Lung (tissue), 12 donors: ENCODE results near the gene LRP1. TPM values are rescaled to one million over a fixed set of nuclear protein-coding genes. Genes with fewer than 3 reads are reported as not detected.

Source experiments
- ATAC-seq: fragments of 200-7000 bp; cut with Tn5 transposase; one replicate; pipeline ENCODE4 v1.9.1; 2020; ENCODE audit warnings: moderate number of reproducible peaks; ENCODE audit not compliant: insufficient read depth, low FRiP score
- DNase-seq, 3 donors: peaks; one replicate each; pipeline ENCODE4 v3.0.0-alpha.2; 2013 to 2017
- H3K27ac ChIP-seq, 2 donors: one replicate each; pipeline ENCODE4 v1.5.1; 2013; ENCODE audit warnings: mild to moderate bottlenecking in 2 of 2, moderate library complexity in 2 of 2, control low read depth in 1 of 2, inconsistent platforms in 1 of 2, low read depth in 1 of 2, low read length in 1 of 2
- H3K27me3 ChIP-seq, 3 donors: one replicate each; pipeline ENCODE4 v1.5.1; 2013; ENCODE audit warnings: low read length in 2 of 3; ENCODE audit not compliant: control insufficient read depth in 3 of 3, insufficient read depth in 3 of 3
- H3K36me3 ChIP-seq, 4 donors: one replicate each; pipeline ENCODE4 v1.5.1; 2013; ENCODE audit warnings: low read length in 4 of 4, mild to moderate bottlenecking in 1 of 4, moderate library complexity in 1 of 4; ENCODE audit not compliant: control insufficient read depth in 4 of 4, insufficient read depth in 4 of 4
- H3K4me1 ChIP-seq, 5 donors: one replicate each; pipeline ENCODE4 v1.5.1; 2013; ENCODE audit warnings: low read length in 5 of 5, mild to moderate bottlenecking in 2 of 5, moderate library complexity in 1 of 5; ENCODE audit not compliant: control insufficient read depth in 5 of 5, insufficient read depth in 5 of 5
- H3K4me3 ChIP-seq: one replicate; pipeline ENCODE4 v1.5.1; 2013; ENCODE audit warnings: mild to moderate bottlenecking, control low read depth, moderate library complexity
- H3K9ac ChIP-seq, 2 donors: one replicate each; pipeline ENCODE4 v1.5.1; 2013; ENCODE audit warnings: low read length in 2 of 2, control low read depth in 1 of 2; ENCODE audit not compliant: insufficient read depth in 1 of 2
- H3K9me3 ChIP-seq, 4 donors: one replicate each; pipeline ENCODE4 v1.5.1; 2013; ENCODE audit warnings: low read length in 3 of 4, mild to moderate bottlenecking in 1 of 4, moderate library complexity in 1 of 4; ENCODE audit not compliant: control insufficient read depth in 4 of 4, insufficient read depth in 3 of 4
- CTCF ChIP-seq: IDR thresholded peaks from 2 replicates; pipeline ENCODE4 v1.5.1; 2012; ENCODE audit warnings: mild to moderate bottlenecking; ENCODE audit errors: control extremely low read depth, extremely low read depth
- WGBS, 2 donors: extraction: QIAGEN DNeasy Blood & Tissue Kit; methylation state at CpG; one replicate each; pipeline ENCODE4 v1.1.7; 2013; 5-methylcytosine and 5-hydroxymethylcytosine counted together
- polyA plus RNA-seq, 2 donors: library from polyadenylated mRNA; stranded (reverse); fragments of 200-250 nt; gene quantifications; one replicate each; pipeline ENCODE4 v1.2.1, GENCODE V29; 2013
- total RNA-seq, 2 donors: library from RNA; depleted of rRNA in 1 of 2; stranded (reverse); fragments of >200 nt in 1 of 2; gene quantifications; one replicate each; pipeline ENCODE4 v1.2.1, GENCODE V29; 2014 to 2021
- donor health status: control.
- donor health status: control.
- donor health status: Bipolar disorder and iron deficiency.
- donor health status: healthy.
- donor health status: DM: yes; HTN: yes; CAD: no.

The LRP1 gene
- total and polyA plus RNA-seq, 4 donors: 52.6 to 338 (median 122) TPM

DNA sequence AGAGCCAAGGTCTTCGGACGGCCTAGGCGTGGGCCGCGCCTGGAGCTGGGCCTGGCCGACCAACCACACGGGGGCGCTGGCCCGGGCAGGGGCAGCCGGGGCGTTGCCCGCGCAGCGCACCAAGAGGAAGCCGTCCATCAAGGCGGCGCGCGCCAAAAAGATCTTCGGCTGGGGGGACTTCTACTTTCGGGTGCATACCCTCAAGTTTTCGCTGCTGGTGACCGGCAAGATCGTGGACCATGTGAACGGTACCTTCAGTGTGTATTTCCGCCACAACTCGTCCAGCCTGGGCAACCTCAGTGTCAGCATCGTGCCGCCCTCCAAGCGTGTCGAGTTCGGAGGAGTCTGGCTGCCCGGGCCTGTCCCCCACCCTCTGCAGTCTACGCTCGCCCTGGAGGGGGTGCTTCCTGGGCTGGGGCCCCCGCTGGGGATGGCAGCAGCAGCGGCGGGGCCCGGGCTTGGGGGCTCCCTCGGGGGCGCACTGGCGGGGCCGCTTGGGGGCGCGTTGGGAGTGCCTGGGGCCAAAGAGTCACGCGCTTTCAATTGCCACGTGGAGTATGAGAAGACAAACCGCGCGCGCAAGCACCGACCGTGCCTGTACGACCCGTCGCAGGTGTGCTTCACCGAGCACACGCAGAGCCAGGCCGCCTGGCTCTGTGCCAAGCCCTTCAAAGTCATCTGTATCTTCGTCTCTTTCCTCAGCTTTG, 96.8 kb downstream of the LRP1 start:
- H3K27ac ChIP-seq: no peak overlapping the region
- WGBS, 2 donors: 4 to 7% methylated on average over 57 to 61 of the region's 61 CpGs
- no peak overlapping the region for H3K9ac ChIP-seq
- peak in 1 of 3 donors; percentile 31 for DNase-seq
- ATAC-seq: peak; percentile 68
- peaks cover 0 to 6% (median 0%) of the 10 kb centered on the region in 4 donors for H3K9me3 ChIP-seq
- H3K4me1 ChIP-seq: peaks cover 0 to 15% (median 4%) of the 10 kb centered on the region in 5 donors
- no peaks in the 10 kb centered on the region for H3K36me3 ChIP-seq
- TF ChIP-seq CTCF: peak; percentile 40
- peak overlapping the region; percentile 14 for H3K4me3 ChIP-seq
- peaks cover 9 to 73% (median 64%) of the 10 kb centered on the region in 3 donors for H3K27me3 ChIP-seq

GRCh38 chr12:57225680-57226210, 97.5 kb downstream of the LRP1 start:
- Histone ChIP-seq H3K27me3 (peaks cover 9 to 68% (median 60%) of the 10 kb centered on the region in 3 donors), H3K9ac (no peak overlapping the region), H3K4me3 (no peak overlapping the region), H3K9me3 (peaks cover 0 to 6% (median 0%) of the 10 kb centered on the region in 4 donors), H3K4me1 (peaks cover 0 to 21% (median 10%) of the 10 kb centered on the region in 5 donors), H3K36me3 (no peaks in the 10 kb centered on the region), H3K27ac (no peak overlapping the region)
- ATAC-seq (no peak), DNase-seq (no peak)
- 21 to 39% methylated on average over 18 of the region's 18 CpGs for WGBS, 2 donors
- no peak for TF ChIP-seq CTCF

DNA sequence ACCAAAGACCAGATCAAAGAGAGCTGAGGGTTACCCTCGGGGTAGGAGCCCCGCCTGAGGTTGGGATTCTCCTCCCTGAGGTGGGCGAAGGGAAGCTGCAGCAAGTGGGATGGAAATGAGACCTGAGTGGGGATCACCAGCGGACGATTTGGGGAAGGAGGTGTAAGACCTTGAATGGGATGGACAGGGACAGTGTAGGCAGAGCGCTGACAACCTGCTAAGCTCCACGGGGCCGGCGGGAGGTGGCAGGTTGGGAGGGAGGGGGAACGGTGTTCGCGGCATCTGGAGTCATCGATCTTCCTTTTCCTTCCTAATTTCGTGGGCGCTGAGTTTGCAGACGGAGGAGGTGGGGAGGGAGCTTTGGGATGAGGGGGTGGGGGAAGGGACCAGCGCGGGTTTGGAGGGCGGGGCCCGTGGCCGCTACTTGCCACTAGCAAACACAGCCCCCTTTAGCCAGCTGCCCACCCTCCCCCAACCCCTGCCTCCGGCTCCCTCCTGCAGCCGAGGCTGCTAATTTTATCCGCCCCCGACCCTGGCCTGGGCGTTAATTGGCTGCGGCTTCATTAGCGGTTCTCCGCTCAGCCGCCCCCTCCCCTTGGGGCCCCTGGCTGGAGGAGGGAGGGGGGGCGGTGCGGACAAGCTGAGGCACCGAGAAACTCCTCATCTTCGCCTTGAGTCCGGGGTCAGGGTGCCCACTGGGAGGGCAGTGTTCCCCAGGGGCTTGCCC, 98.5 kb downstream of the LRP1 start:
- peaks cover 0 to 25% (median 12%) of the 10 kb centered on the region in 5 donors for H3K4me1 ChIP-seq
- ATAC-seq (no peak), DNase-seq (no peak)
- H3K36me3 ChIP-seq: peaks cover 0 to 7% (median 2%) of the 10 kb centered on the region in 4 donors
- peaks cover 0 to 6% (median 0%) of the 10 kb centered on the region in 4 donors for H3K9me3 ChIP-seq
- no peak overlapping the region for H3K4me3 ChIP-seq
- H3K9ac ChIP-seq: no peak overlapping the region
- no peak for TF ChIP-seq CTCF
- no peak overlapping the region for H3K27ac ChIP-seq
- WGBS, 2 donors: 7 to 14% methylated on average over 30 to 35 of the region's 35 CpGs
- peaks cover 5 to 58% (median 52%) of the 10 kb centered on the region in 3 donors for H3K27me3 ChIP-seq
